CD4-positive, alpha-beta T cell treated with Interleukin-21 for 1 hour (primary cell): ENCODE measurements around the gene CLMN.

ENCODE experiments used
- DNase-seq: peaks from one replicate; pipeline ENCODE4 v3.0.0-alpha.2; 2020

CLMN gene

GRCh38 chr14:95319312-95320077 lies at the start of gene CLMN:
Gene CLMN, minus strand, starts transcription at chr14:95319908. Its CDS starts 116 bp downstream, at chr14:95319792.
- DNase-seq, result peak; percentile 40

- DNase-seq, result no peak
Measured at GRCh38 chr14:95365401-95365800, 45.7 kb upstream of the CLMN start.

GRCh38 chr14:95364481-95365209 lies 44.9 kb upstream of the CLMN start:
- no peak for DNase-seq

GRCh38 chr14:95363468-95363954 lies 43.8 kb upstream of the CLMN start:
- no peak for DNase-seq

- DNase-seq, result no peak
Measured at GRCh38 chr14:95362138-95362494, 42.4 kb upstream of the CLMN start.

GRCh38 chr14:95361373-95362137 lies 41.8 kb upstream of the CLMN start:
- DNase-seq, result peak; percentile 14

- DNase-seq, result no peak
Measured at GRCh38 chr14:95360828-95361227, 41.1 kb upstream of the CLMN start.

GRCh38 chr14:95359994-95360826 lies 40.5 kb upstream of the CLMN start:
- no peak for DNase-seq

GRCh38 chr14:95356245-95356869 lies 36.6 kb upstream of the CLMN start:
- no peak for DNase-seq

- DNase-seq, result no peak
Measured at GRCh38 chr14:95355422-95355821, 35.7 kb upstream of the CLMN start.

GRCh38 chr14:95354834-95355233 lies 35.1 kb upstream of the CLMN start:
- no peak for DNase-seq

- DNase-seq, result no peak
Measured at GRCh38 chr14:95353664-95354063, 34.0 kb upstream of the CLMN start.

- DNase-seq, result no peak
Measured at GRCh38 chr14:95353007-95353406, 33.3 kb upstream of the CLMN start.

GRCh38 chr14:95352481-95352880 lies 32.8 kb upstream of the CLMN start:
- no peak for DNase-seq

- DNase-seq, result no peak
Measured at GRCh38 chr14:95349241-95349640, 29.5 kb upstream of the CLMN start.

GRCh38 chr14:95348395-95349080 lies 28.8 kb upstream of the CLMN start:
- no peak for DNase-seq

- DNase-seq, result no peak
Measured at GRCh38 chr14:95346820-95347219, 27.1 kb upstream of the CLMN start.

- DNase-seq, result no peak
Measured at GRCh38 chr14:95346266-95346665, 26.6 kb upstream of the CLMN start.

GRCh38 chr14:95345032-95345431 lies 25.3 kb upstream of the CLMN start:
- DNase-seq, result no peak

GRCh38 chr14:95344536-95344935 lies 24.8 kb upstream of the CLMN start:
- no peak for DNase-seq

- no peak for DNase-seq
Measured at GRCh38 chr14:95341564-95341963, 21.9 kb upstream of the CLMN start.

- no peak for DNase-seq
Measured at GRCh38 chr14:95341115-95341514, 21.4 kb upstream of the CLMN start.
